HepG2 (cell line): ENCODE data around the gene GLCE. TPM values are rescaled to one million over a fixed set of nuclear protein-coding genes. Genes with fewer than 3 reads are reported as not detected.

ENCODE experiments used
- ATAC-seq: fragments of 200-7000 bp; cut with Tn5 transposase; 3 replicates; pipeline ENCODE4 v1.9.1; 2020; ENCODE audit warnings: mild to moderate bottlenecking, moderate library complexity
- BruUV-seq: library from RNA; stranded (reverse); fragments of 400-500 nt; replicated peaks from 2 replicates; lab custom pipeline; 2021; lab: Mats Ljungman, UMichigan
- CTCF ChIA-PET: fragments of 300-600 bp; formaldehyde crosslinking; extraction: SDS; loops from one replicate; lab custom pipeline; 2021; ENCODE audit warnings: low total read pairs, inconsistent platforms, low intra/inter-chr PET ratio; lab: Yijun Ruan, JAX
- POLR2A ChIA-PET: fragments of 350-600 bp; sonication (Branson Sonifier 250); formaldehyde crosslinking; loops from one replicate; lab custom pipeline; 2020; ENCODE audit warnings: antibody characterized with exemption, inconsistent platforms; lab: Yijun Ruan, JAX
- DNase-seq: peaks from one replicate; pipeline ENCODE4 v3.0.0-alpha.2; 2015; ENCODE audit warnings: low spot score
- FAIRE-seq: peaks from 3 replicates; lab custom pipeline; 2011; peaks lifted over from hg19 to GRCh38; lab: Jason Lieb, UNC
- H2AFZ ChIP-seq: one replicate; pipeline ENCODE4 v1.6.1; 2011; ENCODE audit warnings: low read length, inconsistent platforms
- H3K27ac ChIP-seq: fragments of 300-600 bp; 3 replicates; pipeline ENCODE4 v1.8.0; 2011; ENCODE audit warnings: mixed run types, mild to moderate bottlenecking, mixed read lengths, low read length, inconsistent platforms; ENCODE audit not compliant: insufficient read depth; ENCODE audit errors: extremely low read length
- H3K27me3 ChIP-seq, 2 experiments: fragments of 200-600 bp in 1 of 2; 2 replicates in 1 of 2; 3 replicates in 1 of 2; pipeline versions ENCODE4 v1.6.0 to v1.8.0; 2011; ENCODE audit warnings: low read length in 2 of 2, mild to moderate bottlenecking in 2 of 2, moderate library complexity in 2 of 2, inconsistent platforms in 1 of 2; ENCODE audit not compliant: insufficient read depth in 2 of 2, control insufficient read depth in 1 of 2
- H3K36me3 ChIP-seq, 2 experiments: fragments of 200-600 bp in 1 of 2; replicated peaks in 1 of 2; 2 replicates in 1 of 2; 3 replicates in 1 of 2; pipeline versions ENCODE4 v1.5.1 to v1.8.0; 2011; ENCODE audit warnings: low read length in 2 of 2, inconsistent platforms in 1 of 2; ENCODE audit not compliant: insufficient read depth in 2 of 2, control insufficient read depth in 1 of 2
- H3K4me1 ChIP-seq: 2 replicates; pipeline ENCODE4 v1.5.1; 2012; ENCODE audit warnings: low read length, inconsistent platforms; ENCODE audit not compliant: insufficient read depth
- H3K4me2 ChIP-seq: 2 replicates; pipeline ENCODE4 v1.6.0; 2011; ENCODE audit warnings: low read depth, low read length, inconsistent platforms
- H3K4me3 ChIP-seq, 3 experiments: fragments of 200-600 bp in 1 of 3; sonication (generic), shearing (Covaris generic) in 1 of 3; replicated peaks in 1 of 3; 2 replicates each; pipeline ENCODE4 v1.5.1; 2011 to 2016; ENCODE audit warnings: low read length in 3 of 3, inconsistent platforms in 2 of 3, low read depth in 2 of 3, mild to moderate bottlenecking in 2 of 3, control low read depth in 1 of 3, mixed read lengths in 1 of 3; ENCODE audit not compliant: insufficient read depth in 1 of 3
- H3K79me2 ChIP-seq: one replicate; pipeline ENCODE4 v1.6.1; 2011; ENCODE audit warnings: low read length, inconsistent platforms; ENCODE audit not compliant: insufficient read depth
- H3K9ac ChIP-seq: 2 replicates; pipeline ENCODE4 v1.6.0; 2011; ENCODE audit warnings: mild to moderate bottlenecking, low read depth, low read length, inconsistent platforms; ENCODE audit not compliant: insufficient read depth
- H3K9me3 ChIP-seq: 2 replicates; pipeline ENCODE4 v1.5.1; 2012; ENCODE audit warnings: mild to moderate bottlenecking, low read length
- H4K20me1 ChIP-seq: 2 replicates; pipeline ENCODE4 v1.6.0; 2011; ENCODE audit warnings: inconsistent platforms, mild to moderate bottlenecking, low read length, moderate library complexity; ENCODE audit not compliant: insufficient read depth
- ATM ChIP-seq: fragments of 450-650 bp; IDR thresholded peaks from 2 replicates; pipeline ENCODE4 v1.7.1; 2017; ENCODE audit warnings: mild to moderate bottlenecking, borderline replicate concordance
- ERF ChIP-seq: IDR thresholded peaks from 2 replicates; pipeline ENCODE4 v1.6.1; 2018; ENCODE audit warnings: missing biosample characterization, missing genetic modification reagents
- FOXJ3 ChIP-seq: sonication (generic); formaldehyde crosslinking; IDR thresholded peaks from 2 replicates; pipeline ENCODE4 v1.4.0; 2020; ENCODE audit warnings: missing genetic modification reagents, mild to moderate bottlenecking, borderline replicate concordance
- GPN1 ChIP-seq: sonication (generic); formaldehyde crosslinking; IDR thresholded peaks from 2 replicates; pipeline ENCODE4 v1.5.1; 2020; ENCODE audit warnings: missing genetic modification reagents, borderline replicate concordance
- KLF15 ChIP-seq: sonication (generic); formaldehyde crosslinking; IDR thresholded peaks from 2 replicates; pipeline ENCODE4 v1.8.1; 2023; ENCODE audit warnings: borderline replicate concordance, mild to moderate bottlenecking, inconsistent platforms, missing genetic modification reagents, mixed read lengths
- MEIS1 ChIP-seq: sonication (generic); formaldehyde crosslinking; IDR thresholded peaks from 2 replicates; pipeline ENCODE4 v1.9.0; 2021; ENCODE audit warnings: mild to moderate bottlenecking, missing genetic modification reagents, moderate library complexity, borderline replicate concordance
- NONO ChIP-seq, 2 experiments: fragments of 450-650 bp in 1 of 2; sonication (generic) in 1 of 2; formaldehyde crosslinking in 1 of 2; IDR thresholded peaks in 1 of 2; conservative IDR thresholded peaks in 1 of 2; 2 replicates each; pipeline versions ENCODE4 v1.6.1 to v1.8.0; 2017 to 2022; ENCODE audit warnings: mild to moderate bottlenecking in 1 of 2, missing genetic modification reagents in 1 of 2, moderate library complexity in 1 of 2
- SKIL ChIP-seq: sonication (generic); formaldehyde crosslinking; IDR thresholded peaks from 2 replicates; pipeline ENCODE4 v1.8.0; 2022; ENCODE audit warnings: missing genetic modification reagents, mild to moderate bottlenecking, moderate library complexity, borderline replicate concordance
- ZBTB14 ChIP-seq: sonication (generic); formaldehyde crosslinking; IDR thresholded peaks from 2 replicates; pipeline ENCODE4 v1.4.0; 2020; ENCODE audit warnings: missing genetic modification reagents
- ZNF18 ChIP-seq: sonication (generic); formaldehyde crosslinking; IDR thresholded peaks from 2 replicates; pipeline ENCODE4 v1.8.0; 2022; ENCODE audit warnings: mild to moderate bottlenecking, missing genetic modification reagents; ENCODE audit not compliant: insufficient replicate concordance
- ZNF281 ChIP-seq: sonication (generic); formaldehyde crosslinking; IDR thresholded peaks from 2 replicates; pipeline ENCODE4 v1.4.0; 2020; ENCODE audit warnings: missing genetic modification reagents, borderline replicate concordance
- ZNF326 ChIP-seq: sonication (generic); formaldehyde crosslinking; IDR thresholded peaks from 2 replicates; pipeline ENCODE4 v1.4.0; 2020; ENCODE audit warnings: missing genetic modification reagents, borderline replicate concordance
- ZNF513 ChIP-seq: sonication (generic); formaldehyde crosslinking; conservative IDR thresholded peaks from 2 replicates; pipeline ENCODE4 v1.5.0; 2020; ENCODE audit warnings: missing genetic modification reagents
- ZNF589 ChIP-seq: sonication (generic); formaldehyde crosslinking; conservative IDR thresholded peaks from 2 replicates; pipeline ENCODE4 v1.8.0; 2022; ENCODE audit warnings: mild to moderate bottlenecking, moderate library complexity, missing genetic modification reagents
- in situ Hi-C: cut with HindIII; loops from 2 replicates; pipeline ENCODE4 v1.10.0; 2017; ENCODE audit warnings: low pct_unique_long_range_greater_than_20kb; ENCODE audit not compliant: extremely low pct_ligation_motif_present
- intact Hi-C: fragments of 100-400 bp; cut with micrococcal nuclease; formaldehyde crosslinking; loops from one replicate; pipeline ENCODE4 v1.10.0; 2022; ENCODE audit not compliant: unreplicated experiment
- polyA plus RNA-seq, 8 experiments: library from polyadenylated mRNA; depleted of rRNA in 3 of 8; stranded (reverse) in 7 of 8; unstranded in 1 of 8; fragments of >200 nt; fragmentation: Illumina TruSeq in 4 of 8; extraction: Trizol in 4 of 8; gene quantifications; 2 replicates each; pipeline versions ENCODE4 v1.2.1 to v1.2.3, GENCODE V29; 2011 to 2016; ENCODE audit warnings: low read depth in 4 of 8, missing spikeins in 1 of 8, mixed read lengths in 1 of 8; ENCODE audit not compliant: insufficient read depth in 1 of 8
- total RNA-seq, 5 experiments: library from RNA; depleted of rRNA; stranded (reverse); fragments of >200 nt; fragmentation: Illumina TruSeq; extraction: Trizol; gene quantifications; 2 replicates each; pipeline ENCODE4 v1.2.3, GENCODE V29; 2016; ENCODE audit warnings: low read depth in 1 of 5

GLCE gene
- total and polyA plus RNA-seq, 2 of the 13 experiments (the other 11 are each of a cell fraction or from before 2014, with no cell fraction given), result 12.9 to 23.4 TPM

GRCh38 chr15:69190504-69190903 is 30.1 kb downstream of the GLCE start:
- BruUV-seq, result no TSS peak
- ATAC-seq, result no peak
- H3K9ac ChIP-seq, result no peak overlapping the region
- no peaks in the 10 kb centered on the region for H3K9me3 ChIP-seq
- no peak overlapping the region for H3K27ac ChIP-seq
- peaks cover 7% of the 10 kb centered on the region for H3K79me2 ChIP-seq
- no peak for TF ChIP-seq ZBTB14 (CRISPR knock-in tag)
- no peak for TF ChIP-seq MEIS1 (CRISPR knock-in tag)
- TF ChIP-seq ATM, result no peak
- no peak for TF ChIP-seq NONO (IDR thresholded peaks at IDR 0.05)
- TF ChIP-seq NONO (CRISPR knock-in tag; conservative IDR thresholded peaks at IDR 0.05), result no peak
- TF ChIP-seq FOXJ3 (CRISPR knock-in tag), result no peak
- no peak for TF ChIP-seq ZNF513 (CRISPR knock-in tag)
- TF ChIP-seq KLF15 (CRISPR knock-in tag), result no peak
- no peak for TF ChIP-seq GPN1 (CRISPR knock-in tag)
- TF ChIP-seq ZNF18, result no peak
- no peak for TF ChIP-seq ZNF281 (CRISPR knock-in tag)
- TF ChIP-seq ZNF589 (CRISPR knock-in tag), result no peak
- TF ChIP-seq ZNF326 (CRISPR knock-in tag), result no peak
- TF ChIP-seq SKIL (CRISPR knock-in tag), result no peak
- TF ChIP-seq ERF (CRISPR knock-in tag), result no peak
- FAIRE-seq, result no peak
- no peaks in the 10 kb centered on the region; the same call in 1 of the 2 replicates for H4K20me1 ChIP-seq
- no peak overlapping the region for H2AFZ ChIP-seq
- POLR2A ChIA-PET, result no interaction called here
- in situ Hi-C loops, result no loop called here
- intact Hi-C loops, result no loop called here
- no peak overlapping the region for H3K4me3 ChIP-seq
- peaks cover 21% of the 10 kb centered on the region for H3K4me1 ChIP-seq
- H3K4me2 ChIP-seq, result no peak overlapping the region
- H3K27me3 ChIP-seq, result no peaks in the 10 kb centered on the region
- no peaks in the 10 kb centered on the region for H3K36me3 ChIP-seq
- CTCF ChIA-PET, result no interaction called here
- no peak for DNase-seq
